HUDEP-2 (cell line): ENCODE data around the gene TRA2B.
"Not testable (repeated sequence)": the region's sequence is repeated elsewhere in the genome, so short reads cannot be mapped to it uniquely, and the experiment has no call there.

Experiments used
- DNase-seq, 76 experiments: peaks; one replicate each; lab custom pipeline; 2025; ENCODE audit not compliant: unreplicated experiment in 76 of 76; lab: John Stamatoyannopoulos, UW

The TRA2B gene

DNA sequence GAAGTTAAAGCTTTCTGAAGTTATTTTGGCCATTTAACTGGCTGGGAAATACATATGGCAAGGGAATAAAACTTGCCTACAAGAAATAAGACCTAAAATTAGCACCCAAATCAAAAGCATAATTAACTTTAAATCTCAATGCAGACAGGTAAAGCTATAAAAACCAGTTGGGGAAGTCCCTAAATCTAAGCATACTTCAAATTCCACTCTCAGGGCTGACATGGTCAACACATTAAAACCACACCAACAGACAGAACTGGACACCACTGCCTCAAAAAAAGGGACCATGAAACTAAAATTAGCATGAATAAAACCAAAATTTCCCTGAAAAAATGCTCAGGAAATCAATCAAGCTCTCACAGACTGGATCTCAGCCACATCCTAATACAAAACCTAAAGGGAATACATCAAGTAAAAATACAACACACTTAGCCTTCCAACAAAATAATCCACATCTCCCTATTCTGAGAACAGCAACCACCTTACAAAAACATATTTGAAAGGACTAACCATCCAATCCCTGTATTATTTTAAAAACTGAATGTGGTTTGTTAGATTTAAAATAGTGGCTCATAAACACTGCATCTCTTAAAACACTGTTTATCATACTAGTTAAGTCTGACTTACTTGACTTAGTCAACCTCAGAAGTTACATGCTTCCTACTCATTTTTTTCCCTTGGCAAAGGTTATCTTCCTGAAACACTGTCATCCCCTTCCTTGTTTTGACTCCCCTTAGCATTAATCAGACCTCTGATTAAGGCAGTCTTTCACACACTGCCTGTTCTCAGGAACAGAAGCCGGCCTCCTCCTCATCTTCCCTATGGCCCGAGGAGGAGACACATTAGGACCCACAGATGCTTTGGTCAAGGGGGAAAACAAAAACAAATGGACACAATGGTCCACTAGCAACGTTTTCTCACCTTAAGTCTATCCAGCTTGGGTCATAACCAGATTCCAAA is 8.3 kb downstream of the TRA2B start:
- DNase-seq: no peak

DNA sequence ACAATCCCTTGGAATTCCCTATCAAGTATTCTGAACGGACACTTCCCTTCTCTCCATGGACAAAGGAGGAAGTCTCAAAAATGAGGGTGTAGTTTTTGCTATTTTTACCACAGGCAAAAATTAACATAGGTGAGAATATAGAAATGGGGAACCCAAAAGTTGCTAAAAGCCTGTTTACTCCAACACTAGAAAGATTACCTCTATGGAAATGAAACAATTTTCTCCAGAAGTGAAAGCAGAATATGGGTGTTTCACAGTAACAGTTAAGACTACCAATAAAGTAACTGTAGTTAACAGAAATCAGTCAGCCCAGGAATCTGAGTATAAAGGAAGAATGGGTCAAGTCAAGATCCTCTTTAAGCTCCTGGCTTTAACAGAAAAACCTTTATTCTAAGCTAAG is 9.3 kb downstream of the TRA2B start:
- DNase-seq: no peak

DNA sequence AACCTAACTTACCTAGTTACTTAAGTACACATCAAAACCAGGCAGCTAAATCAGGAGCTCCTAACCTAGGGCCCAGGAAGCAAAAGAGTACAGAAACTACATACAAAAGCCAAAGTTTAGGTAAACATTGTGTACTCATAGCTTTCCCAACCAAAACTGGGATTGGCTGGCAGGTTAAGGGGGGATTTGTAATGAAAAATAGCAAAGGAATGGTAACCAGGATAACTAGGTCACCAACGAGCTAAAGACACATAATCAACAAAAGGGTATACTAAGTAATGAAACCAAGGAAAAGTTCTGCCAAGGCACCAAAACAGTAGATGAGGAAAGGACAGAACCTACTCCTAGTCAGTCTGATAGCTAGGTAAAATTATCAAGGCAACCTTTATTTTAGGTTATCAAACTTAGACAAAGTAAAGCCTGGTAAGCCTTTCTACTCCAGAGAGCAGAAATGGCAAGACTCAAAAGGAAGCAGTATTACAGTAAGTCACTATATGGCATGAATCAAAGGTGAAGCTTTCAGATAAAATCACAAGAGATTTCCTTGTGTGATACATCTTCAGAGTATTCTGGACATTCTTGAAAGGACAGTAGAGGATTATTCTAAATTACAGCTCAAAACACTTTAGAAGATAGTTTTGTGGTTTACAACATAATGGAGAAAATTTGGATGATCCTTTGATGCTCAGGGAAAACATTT is 10.2 kb downstream of the TRA2B start:
- DNase-seq: no peak

DNA sequence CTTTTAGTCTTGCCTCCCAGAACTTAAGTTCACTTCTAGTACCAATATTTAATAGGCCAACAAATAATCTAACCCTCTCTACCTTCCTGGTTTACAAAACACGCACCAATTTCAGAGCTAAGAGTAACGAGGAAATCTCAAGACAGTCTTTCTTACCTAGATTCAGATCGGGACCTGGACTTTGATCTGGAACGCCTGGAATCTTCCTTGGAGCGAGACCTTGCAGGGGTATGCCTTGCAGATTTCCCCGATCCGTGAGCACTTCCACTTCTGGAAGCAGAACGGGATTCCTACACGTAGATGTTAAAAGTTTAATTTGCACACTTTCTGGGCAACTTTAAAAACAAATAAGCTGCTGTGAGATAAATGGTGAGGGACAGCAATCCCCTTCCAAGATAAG is 11.4 kb downstream of the TRA2B start:
- DNase-seq: no peak

DNA sequence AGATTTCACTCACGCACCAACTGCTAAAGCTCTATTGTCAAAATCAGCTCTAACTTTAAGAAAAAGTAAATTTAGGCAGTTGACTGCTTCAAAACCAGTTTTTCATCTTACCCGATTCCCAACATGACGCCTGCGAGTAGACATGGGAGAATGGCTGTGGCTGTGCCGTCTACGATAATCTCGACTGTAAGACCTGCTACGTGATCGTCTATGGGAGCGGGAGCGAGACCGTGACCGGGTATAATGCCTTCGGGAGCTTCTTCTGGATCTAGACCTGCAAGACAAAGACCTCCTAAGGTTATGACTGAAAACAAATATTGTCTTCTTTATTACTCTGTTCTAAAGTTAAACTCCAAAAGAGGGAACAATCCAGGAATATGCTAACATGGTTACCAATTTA is 12.5 kb downstream of the TRA2B start:
- DNase-seq: no peak

DNA sequence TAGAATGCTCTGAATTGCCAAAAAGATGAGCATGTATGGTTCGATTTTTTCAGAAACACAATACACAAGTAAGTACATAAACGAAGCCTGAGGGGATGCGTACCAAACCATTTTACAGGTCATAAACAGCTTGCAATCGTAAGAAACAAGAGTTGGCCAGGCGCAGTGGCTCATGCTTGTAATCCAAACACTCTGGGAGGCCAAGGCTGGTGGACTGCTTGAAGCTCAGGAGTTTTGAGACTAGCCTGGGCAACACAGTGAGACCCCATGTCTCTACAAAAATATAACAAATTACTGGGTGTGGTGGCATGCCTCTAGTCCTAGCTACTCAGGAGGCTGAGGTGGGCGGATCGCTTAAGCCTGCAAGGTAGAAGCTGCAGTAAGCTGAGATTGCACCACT is 13.4 kb downstream of the TRA2B start:
- no peak for DNase-seq

DNA sequence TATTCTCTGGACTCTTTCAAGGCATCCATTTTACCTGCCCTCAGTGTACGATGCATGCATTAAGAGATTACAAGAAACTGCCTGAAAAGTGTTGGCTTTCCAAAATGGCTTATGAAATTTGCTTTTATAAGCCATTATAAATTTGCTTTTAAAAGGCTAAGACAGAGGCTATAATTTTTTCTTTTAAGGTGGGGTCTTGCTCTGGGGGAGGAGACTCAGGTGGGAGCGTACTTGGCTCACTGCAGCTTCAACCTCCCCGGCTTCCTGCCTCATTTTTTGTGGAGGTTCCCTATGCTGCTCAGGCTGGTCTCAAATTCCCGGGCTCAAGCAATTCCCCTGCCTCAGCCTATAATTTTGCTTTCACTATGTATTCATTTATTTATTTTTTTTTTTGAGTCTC is 17.6 kb downstream of the TRA2B start:
- no peak for DNase-seq

DNA sequence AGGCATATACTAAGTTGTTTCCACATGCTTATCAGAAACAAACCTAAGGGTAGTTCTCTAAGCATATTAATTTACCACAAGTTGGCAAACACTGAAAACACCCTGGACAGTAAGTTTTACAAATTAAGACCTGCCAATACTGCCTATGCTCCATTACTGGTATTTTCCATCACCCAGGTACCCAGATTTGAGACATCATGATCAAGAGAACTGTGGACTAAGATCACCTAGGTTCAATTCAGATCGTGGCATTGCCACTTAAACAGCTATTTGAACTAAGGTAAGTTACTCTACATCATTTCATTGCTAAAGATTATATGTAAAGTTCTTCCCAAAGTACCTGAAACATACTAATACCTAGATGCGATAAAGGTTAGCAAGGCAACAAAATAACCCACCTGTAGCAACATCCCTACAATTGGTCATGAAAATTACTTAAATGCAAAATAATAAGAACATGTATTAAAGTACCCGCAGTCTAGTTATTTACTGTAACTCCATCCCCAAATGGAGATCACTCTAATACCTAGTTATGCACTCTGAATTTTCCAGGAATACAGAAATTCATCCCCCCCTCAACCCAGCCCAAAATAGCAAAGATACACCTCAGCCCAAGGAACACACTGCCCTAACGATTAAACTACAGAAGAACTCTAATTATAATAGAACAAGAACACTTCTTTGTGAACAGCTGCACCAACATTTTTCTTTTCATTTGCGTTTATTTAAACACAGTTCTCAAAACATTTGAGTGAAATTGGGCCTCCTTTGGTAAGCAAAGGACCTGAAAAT is 21.6 kb downstream of the TRA2B start:
- DNase-seq: no peak

DNA sequence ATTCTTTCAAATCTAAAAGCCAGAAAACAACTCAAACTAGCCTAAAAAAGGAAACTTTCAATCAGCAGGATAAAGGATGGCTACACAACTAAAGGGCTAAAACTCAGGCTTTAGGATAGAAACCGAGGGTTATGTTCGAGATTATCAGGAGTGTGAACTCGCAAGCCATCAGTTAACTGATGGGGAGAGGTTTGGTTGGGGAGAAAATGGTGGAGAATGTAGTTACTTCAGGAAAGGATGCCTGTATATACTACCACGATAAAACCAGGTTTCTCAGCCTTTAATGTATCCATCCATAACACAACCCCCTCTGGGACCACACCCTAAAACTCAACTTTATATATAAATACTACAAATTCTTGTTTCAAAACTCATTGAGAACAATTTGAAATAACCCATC is 22.2 kb downstream of the TRA2B start:
- DNase-seq: no peak

DNA sequence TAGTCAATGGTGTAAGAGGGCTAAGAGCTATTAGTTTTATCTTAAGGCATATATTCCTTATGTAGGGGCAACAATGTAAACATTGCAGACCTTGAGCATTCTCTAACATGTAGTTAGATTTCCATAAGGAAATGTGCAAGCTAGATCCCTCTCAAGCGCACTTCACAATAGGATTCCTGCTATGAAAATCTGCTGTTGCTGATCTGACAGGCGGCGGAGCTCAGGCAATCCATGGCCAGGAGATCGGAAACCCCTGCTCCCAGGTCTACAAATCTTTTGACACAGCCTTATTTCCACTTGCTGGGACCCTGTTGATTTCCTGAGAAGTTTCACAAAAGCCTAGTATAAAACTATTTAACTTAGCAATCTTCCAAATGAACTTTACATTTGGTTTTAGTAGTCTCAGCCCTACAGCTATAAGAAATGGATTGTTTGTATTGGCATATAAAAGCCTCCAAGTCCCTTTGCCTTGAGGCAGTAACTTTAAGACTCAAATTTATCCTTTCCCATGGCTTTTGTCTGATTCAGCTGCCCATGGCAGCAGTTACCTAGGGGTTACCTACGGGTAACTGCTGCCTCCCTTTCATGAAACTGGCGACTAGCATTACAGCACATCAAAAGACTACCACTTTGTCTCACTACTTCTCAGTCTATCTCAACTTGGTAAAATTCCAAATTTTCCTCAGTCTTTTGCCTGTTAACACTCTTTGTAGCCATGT is 22.7 kb downstream of the TRA2B start:
- no peak for DNase-seq

DNA sequence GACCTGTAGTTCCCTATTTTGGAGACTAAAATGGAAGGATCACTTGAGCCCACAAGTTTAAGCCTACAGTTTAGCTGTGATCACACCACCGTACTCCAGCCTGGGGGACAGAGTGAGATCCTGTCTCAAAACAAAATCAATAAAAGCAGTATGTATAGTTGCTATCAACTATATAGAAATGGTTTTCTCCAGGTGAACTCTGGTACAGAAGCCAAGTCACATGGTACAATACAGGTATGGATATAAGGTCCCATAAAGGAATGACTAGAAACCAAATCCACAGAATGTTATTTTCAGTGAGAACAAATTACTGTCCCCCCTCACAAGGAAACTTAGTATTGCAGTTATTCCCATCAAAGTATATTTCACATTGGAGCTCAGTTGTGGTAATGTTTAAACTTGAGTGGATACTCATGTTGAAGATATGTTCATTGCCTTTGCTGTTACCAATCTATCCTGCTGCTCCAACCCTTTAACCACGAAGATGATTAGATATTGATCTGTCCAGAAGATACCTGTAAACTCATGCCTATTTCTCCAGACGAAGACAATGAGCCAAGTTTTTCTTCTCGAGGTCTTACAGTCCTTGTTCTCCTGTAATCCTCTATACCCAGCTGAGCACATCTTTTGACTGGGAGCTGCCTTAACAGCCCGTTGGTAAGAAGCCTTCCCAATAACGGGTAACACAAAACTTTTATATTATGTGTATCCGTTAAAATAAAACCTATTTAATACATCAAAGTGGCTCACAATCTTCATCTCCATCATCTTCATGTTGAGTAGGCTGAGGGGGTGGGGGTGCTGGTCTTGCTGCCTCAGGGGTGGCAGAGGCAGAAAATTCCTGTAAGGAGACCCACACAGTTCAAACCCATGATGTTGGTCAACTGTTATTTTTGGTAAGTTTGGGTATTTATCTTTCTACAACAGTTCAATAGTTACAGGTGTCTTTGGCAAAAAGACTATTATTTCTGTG is 24.6 kb downstream of the TRA2B start:
- no peak for DNase-seq

DNA sequence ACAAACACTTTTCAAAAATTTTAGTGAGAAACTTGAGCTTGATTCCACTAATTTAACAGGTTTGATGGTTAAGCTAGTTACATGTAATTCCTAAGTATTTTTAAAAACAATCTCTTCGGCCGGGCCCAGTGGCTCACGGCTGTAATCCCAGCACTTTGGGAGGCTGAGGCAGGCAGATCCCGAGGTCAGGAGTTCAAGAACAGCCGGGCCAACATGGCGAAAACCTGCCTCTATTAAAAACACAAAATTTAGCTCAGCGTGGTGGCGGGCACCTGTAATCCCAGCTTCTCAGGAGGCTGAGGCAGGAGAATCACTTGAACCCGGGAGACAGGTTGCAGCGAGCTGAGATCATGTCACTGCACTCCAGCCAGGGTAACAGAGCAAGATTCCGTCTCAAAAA is 25.3 kb downstream of the TRA2B start:
- no peak for DNase-seq

DNA sequence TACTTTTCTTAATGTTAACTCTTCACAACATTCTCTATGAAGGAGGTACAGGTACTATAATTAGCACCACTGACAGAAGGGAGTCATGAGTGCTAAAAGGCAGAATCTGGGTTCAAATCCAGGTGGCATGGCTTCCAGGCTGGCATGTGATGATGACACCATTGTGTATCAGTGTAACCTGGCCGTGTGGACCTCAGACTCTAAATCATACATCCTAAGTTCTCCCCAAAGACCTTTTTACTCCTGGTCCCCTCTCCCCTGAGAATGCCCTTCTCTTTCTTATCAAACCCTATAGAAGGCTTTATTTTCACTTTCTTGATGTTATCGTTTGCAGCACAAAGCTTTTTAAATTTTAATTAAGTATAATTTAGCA is 26.8 kb downstream of the TRA2B start:
- DNase-seq: peak in 1 of 76 experiments; percentile 21

DNA sequence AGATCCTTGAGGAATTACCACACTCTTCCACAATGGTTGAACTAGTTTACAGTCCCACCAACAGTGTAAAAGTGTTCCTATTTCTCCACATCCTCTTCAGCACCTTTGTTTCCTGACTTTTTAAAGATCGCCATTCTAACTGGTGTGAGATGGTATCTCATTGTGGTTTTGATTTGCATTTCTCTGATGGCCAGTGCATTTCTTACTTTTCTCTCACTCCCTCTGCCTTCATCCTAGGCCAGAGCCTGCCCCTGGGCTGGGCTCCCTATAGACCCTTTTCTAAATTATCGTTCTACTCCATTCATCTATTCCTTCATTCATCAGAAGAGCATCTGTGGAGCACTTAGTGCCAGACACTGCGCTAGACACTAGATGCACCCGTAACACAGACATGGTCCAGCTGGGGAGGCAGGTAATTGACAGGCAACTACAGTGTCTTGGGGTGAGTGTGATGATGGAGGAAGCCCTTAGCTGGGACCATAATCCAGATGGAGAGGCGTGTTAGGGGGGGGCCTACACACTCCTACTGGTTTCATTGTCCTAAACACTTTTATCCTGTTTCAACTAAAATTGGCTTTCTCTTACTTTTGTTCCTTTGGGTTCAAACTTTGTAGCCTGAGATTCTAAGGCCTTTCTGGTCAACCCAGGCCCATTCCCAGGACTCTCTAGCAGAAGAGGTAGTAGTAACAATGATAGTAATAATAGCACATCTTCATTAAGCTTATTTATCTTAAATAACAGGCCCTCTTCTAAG is 27.3 kb downstream of the TRA2B start:
- DNase-seq: not testable (repeated sequence)

DNA sequence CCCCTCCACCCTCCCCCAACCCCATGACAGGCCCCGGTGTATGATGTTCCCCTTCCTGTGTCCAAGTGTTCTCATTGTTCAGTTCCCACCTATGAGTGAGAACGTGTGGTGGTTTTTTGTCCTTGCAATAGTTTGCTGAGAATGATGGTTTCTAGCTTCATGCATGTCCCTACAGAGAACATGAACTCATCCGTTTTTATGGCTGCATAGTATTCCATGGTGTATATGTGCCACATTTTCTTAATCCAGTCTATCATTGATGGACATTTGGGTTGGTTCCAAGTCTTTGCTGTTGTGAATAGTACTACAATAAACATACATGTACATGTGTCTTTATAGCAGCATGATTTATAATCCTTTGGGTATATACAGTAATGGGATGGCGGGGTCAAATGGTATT is 27.9 kb downstream of the TRA2B start:
- not testable (repeated sequence) for DNase-seq

DNA sequence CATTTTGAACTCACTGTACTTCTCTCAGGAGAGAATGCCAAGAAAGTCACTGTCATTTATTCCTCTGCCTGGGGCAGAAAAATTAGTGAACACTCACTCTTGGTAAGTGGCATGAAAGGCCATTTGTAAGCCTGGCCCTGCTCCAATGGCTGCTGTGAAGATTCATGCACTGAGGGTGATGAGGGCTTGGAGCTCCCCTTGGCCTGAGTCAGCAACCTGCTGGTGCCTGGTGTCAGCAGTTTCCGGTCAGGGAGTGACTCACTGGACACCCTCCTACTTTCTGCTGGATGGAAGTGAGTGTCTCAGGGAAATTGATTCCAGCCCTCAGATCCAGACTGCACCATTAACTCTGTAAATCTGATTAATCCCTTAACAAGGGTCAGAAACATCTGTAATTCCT is 37.6 kb downstream of the TRA2B start:
- DNase-seq: peak in 34 of 76 experiments; percentile 4 to 67 (median 24)

DNA sequence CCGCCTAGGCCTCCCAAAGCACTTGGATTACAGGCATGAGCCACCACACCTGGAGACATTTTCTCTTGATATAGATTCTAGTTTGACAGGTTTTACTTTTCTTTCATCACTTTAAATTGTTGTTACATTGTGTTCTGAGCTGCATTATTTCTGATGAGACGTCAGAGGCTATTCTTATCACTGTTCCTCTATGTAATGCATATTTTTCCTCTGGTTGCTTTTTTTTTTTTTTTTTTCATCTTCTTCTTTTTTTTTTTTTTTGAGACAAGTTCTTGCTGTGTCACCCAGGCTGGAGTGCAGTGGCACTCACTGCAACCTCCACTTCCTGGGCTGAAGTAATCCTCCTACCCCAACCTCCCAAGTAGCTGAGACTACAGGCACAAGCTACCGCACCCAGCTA is 41.2 kb downstream of the TRA2B start:
- no peak for DNase-seq

DNA sequence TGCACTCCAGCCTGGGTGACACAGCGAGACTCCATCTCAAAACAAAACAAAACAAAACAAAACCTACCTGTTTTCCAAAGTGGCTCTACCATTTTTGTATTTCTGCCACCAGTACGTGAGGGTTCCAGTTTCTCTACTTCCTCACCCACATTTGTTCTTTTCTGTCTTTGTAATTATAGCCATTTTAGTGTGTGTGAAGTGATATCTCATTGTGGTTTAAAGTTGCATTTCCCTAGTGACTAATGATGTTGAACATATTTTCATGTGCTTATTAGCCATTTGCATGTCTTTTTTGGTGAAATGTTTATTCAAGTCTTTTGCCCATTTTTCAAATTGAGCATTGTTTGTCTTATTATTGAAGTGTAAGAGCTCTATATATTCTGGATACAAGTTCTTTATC is 50.7 kb downstream of the TRA2B start:
- no peak for DNase-seq

DNA sequence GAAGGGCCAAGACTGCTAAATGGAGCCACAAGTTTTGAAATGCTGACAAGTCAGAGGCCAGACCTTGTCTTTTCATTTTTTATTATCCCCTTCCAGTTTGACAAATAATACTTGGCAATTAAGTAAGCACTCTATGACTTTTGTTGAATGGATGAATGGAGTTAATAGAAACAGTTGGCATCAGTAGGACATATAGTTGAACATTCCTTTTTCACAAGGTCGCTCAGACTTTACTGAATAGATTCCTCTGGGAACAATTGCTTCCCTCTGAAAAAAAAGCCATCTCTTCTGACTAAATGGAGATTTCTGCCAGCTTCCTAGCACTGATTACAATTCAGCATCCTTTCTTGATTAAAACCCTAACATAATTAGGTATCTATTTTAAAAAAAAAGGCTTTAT is 53.2 kb downstream of the TRA2B start:
- no peak for DNase-seq
